ENCODE data around the gene SLC30A9.
A peak's percentile ranks its signal among the peaks of the same experiment; 100 is the strongest.

SLC30A9 gene

DNA sequence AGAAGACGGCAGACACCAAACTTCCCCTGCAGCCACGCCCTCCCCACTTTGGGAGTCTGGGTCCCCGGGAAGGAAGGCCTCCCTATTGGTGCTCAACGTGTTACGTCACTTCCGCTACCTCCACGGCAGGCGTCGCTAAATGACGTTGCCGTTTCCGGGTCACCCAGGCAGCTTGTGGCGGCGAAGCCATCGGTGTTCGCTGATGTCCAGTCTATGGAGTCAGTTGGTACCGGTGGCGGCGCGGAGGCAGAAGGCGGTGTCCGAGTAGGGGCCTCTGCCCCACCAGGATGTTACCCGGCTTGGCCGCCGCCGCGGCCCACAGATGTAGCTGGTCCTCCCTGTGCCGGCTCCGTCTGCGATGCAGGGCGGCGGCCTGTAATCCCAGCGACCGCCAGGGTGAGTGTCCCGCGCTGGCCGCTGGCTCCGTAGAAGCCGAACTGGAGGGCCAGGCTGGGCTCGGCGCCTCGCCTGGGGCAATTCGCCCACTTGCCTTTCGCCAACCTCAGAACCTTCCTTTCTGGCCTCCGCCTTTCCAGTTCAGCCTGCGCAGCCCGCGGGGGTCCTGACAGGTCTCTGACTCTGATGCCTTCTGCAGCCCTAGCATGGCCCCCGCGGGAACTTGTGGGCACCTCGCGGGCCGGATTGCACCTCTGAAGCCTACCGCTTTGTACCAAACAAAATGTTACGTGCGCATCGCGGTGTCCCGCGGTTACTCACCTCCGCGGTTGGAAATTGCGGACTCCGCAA lies at the start of gene SLC30A9:
Gene SLC30A9, plus strand, starts transcription at position 166 of the 747 bp plus-strand sequence. Its CDS starts 122 bp downstream, at position 288.
- peak; percentile 91 for DNase-seq (ENCODE audit: low read depth)

DNA sequence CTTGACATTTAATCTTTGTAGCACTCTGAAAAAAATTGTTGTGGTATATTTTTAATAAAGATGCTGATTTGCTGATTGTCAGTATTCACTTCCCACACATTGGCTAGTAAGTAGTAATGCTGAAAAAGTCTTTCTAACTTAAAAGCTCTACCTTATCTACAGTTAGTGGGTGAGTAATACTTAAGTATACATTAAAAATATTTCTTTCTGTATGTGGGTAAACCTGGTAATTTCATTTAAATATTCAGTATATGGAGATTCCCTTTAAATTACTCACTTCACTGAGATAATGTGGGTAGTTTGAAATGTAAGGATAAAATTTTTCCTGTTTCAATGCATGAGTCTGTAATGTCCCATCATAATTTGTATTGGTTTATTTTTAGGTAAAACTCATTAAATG lies 49.5 kb upstream of the SLC30A9 start:
- DNase-seq (ENCODE audit: low read depth), result no peak

DNA sequence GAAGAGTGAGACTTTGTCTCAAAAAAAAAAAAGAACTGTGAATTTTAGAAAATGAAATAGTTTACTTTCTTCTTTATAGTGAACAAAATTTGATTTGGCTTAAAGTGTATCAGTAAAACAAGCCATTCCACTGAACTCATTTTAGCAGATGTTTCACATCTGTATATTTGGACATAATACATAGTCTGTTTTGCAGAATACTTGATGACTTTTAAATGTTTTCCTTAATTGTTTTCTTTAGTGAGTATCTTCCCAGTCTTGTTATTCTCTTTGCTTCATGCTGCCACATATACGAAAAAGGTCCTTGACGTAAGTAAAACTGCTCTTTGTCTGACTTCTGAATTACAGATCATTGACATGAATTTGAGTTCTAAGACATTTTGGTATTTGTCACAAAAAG lies 46.8 kb upstream of the SLC30A9 start:
- no peak for DNase-seq (ENCODE audit: low read depth)

DNA sequence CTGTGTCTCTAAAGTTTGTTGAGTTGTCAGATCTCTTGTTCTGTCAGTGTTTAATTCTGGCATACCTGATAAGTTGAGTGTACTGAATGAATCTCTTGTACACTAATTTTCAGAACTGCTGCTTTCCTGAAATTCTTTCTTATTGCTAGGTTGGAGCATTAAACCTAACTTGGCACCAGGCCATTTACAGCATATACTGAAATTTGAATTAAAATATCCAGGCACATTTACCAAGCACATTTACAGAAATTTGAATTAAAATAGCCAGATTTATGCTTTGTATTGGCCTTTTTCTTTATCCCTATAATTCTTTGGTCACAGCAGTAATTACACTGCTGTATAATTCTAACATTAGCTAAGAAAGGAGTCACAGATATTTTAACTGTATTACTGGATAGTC lies 46.2 kb upstream of the SLC30A9 start:
- no peak for DNase-seq (ENCODE audit: low read depth)

DNA sequence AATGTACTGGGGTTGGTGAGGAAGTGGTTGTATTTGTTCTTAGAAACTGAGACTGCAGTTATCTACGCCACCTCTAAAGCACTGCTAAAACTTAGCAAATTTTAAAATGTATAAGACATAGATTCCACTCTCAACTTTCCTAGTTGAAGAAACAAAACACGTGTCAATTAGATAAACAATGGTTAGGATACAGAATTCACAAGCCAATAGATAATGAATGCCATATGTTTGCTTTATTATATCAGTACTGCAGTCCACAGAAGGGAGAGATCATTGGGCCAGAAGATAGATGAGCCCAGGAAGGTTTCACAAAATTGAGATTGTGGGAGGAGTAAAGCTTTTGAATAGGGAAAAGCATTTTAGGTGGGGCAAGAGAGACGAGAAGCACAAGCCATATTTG lies 40.8 kb upstream of the SLC30A9 start:
- no peak for DNase-seq (ENCODE audit: low read depth)

DNA sequence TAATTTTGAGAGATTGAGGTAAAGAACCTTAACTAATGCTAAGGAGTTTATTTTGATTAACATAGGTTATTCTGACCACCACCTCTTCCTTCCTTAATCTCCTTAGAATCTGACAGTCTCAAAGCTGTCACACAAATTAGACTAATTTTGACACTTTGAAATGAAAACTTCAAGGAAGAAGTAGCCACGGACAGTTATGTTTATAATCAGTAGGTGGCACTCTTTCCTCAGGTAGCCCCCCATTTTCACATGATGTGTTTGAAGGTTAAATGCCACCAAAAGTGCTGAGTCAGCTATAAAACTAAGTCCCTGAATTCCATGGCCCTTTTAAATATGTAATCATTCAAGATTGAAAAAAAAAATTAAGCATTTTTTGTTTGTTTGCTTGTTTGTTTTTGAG lies 32.7 kb upstream of the SLC30A9 start:
- DNase-seq (ENCODE audit: low read depth), result no peak

DNA sequence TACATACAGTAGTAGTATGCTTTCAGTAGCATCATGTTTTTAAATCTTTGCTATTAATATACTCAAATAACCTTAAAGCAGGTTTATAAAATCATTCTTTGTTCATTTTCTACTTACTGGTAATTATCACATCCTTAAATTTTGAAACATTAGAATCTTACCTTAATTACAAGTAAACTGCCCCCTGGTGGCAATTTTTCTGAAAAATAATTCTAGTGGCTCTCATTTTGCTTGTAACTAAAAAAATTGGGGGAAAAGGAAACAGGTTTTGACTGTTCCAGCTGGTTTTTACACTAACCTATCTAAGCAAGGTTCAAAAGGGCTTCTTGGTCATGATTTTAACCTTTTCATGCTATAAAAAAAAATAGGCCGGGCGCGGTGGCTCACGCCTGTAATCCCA lies 27.2 kb upstream of the SLC30A9 start:
- no peak for DNase-seq (ENCODE audit: low read depth)

DNA sequence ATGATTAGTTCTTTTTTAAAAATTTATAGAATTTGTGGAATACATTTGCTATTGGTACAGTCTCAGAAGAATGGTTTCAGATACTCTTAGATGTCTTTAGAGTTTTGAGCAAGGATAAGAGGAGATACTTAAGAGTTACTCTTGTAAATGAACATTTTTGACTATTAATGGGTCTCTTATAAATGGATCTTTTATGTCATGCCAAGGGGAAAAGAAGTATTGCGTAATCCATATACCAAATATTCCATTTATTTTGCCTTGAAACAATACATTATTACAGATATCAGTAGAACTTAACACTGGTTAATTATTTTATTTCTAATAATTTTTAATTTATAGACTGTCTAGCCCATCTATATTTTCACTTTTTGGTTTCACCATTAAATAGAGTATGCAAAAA lies 25.9 kb upstream of the SLC30A9 start:
- DNase-seq (ENCODE audit: low read depth), result no peak

DNA sequence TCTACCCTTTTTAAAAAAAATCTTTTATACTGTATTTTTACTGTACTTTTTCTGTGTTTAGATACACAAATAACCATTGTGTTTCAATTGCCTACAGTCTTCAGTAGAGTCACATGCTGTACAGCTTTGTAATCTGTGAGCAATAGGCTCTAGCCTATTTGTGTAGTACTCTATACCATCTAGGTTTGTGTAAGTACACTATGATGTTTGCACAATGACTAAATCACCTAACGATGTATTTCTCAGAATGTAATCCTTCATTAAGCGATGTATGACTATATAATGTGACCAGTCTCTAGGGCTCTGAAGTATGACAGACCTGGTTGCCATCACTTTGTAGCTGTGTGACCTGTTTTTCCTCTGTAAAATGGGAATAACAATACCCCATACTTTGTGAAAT lies 22.9 kb upstream of the SLC30A9 start:
- no peak for DNase-seq (ENCODE audit: low read depth)

DNA sequence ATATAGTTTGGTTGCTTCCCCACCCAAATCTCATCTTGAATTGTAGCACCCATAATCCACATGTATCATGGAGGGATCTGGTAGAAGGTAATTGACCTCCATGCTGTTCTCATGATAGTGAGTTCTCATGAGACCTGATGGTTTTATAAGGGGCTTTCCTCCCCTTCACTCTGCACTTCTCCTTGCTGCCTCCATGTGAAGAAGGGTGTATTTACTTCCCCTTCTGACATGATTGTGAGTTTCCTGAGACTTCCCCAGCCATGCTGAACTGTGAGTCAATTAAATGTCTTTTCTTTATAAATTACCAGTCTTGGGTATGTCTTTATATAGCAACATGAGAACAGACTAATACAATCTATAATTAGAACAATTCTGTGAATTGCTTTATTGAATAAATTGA lies 20.7 kb upstream of the SLC30A9 start:
- no peak for DNase-seq (ENCODE audit: low read depth)

DNA sequence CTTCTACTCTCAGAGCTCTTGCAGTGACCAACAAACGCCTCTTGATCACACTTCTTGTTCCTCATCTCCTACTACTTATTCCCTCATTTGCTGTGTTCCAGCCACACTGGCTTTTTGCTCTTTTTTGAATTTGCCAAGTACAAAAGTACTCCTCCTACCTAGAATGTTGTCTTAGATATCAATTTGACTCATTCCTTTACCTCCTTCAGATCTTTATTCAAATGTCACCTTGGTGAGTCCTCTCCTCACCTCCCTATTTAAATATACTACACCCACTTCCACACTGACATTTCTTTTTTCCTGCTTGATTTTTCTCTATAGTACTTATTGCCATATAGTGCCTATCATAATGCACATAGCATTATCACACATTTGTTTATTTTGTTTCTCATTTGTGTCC lies 15.0 kb upstream of the SLC30A9 start:
- DNase-seq (ENCODE audit: low read depth), result no peak

DNA sequence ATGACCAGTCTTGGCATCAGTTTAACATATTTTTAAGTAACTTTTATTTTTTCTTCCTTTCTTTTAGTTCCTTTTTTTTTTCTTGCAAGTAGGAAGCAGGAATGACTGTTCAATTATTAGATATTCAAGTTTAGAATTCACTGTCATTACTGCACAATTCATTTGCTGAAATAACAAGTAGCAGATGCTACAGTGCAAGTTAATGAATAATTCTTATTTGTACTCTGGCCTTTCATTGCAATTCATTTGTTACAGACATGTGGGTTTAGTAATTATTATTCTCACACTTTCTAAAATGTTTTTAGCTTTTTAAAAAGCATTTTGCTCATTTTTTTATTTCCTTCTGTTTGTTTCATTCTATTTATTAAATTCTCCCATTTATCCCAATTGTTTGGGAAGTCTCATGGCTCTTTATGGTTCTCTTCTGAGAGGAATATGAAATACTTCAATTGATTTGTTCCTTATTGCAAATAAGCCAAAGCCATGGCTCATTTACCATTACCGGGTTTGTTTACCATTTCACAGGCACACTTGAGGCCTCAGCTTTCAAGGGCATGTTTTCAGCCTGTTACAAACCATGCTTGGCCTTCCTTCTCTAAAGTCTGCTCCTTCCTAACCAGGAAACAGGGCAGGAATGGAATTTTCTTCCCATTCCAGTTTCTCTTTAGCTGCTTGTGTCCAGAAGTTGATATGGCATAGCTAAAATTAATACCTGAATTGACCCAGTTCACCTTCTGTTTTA lies 13.4 kb upstream of the SLC30A9 start:
- no peak for DNase-seq (ENCODE audit: low read depth)

DNA sequence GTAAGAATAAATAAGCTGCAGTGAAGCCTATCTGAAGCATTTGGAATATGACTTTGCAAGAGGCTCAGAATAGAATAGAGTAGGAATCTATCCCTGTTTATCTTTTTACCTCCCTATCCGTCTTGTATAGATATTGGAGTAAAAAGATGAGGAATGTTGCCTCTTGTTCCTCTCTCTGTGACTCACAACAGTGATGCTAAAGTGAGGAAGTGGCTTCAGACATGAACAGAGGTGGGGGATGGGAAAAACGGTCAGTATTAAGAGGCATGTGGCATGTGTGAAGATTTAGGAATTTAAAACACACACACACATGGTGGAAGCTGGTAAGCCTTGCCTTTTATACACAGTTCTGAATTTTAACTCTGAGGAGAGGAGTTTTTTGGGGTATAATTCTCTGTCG lies 12.6 kb upstream of the SLC30A9 start:
- DNase-seq (ENCODE audit: low read depth), result no peak

DNA sequence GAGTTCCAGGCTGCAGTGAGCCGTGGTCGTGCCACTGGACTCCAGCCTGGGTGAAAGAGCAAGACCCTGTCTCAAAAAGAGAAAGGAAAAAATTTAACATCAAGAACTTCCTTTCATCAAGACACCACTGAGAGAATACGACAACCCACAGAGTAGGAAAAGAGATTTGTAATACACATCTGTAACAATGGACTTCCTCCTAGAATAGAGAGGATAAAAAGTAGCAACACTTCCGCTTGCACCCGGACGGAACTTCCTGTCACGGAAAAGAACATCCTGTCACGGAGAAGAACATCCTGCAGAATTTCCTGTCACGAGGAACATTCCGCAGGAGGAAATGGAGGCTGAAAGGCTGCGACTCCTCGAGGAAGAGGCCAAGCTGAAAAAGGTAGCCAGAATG lies 8.9 kb upstream of the SLC30A9 start, which contains the start of gene DCAF4L1:
Gene DCAF4L1, plus strand, starts transcription at position 301 of the 400 bp plus-strand sequence. Its CDS starts 37 bp downstream, at position 338.
- DNase-seq (ENCODE audit: low read depth), result no peak

DNA sequence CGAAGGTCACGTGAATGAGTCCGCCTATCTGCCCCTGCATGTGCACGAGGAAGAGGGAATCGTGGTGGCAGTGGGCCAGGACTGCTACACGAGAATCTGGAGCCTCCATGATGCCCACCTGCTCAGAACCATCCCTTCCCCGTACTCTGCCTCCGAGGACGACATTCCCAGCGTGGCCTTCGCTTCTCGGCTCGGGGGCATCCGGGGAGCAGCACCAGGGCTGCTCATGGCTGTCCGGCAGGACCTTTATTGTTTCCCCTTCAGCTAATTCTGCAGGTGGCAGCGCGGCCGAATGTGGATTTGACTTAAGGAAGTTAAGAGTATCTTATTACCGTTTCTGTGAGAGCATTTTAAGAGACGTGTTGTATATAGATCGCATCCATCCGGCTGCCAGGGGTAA lies 7.6 kb upstream of the SLC30A9 start:
- no peak for DNase-seq (ENCODE audit: low read depth)

DNA sequence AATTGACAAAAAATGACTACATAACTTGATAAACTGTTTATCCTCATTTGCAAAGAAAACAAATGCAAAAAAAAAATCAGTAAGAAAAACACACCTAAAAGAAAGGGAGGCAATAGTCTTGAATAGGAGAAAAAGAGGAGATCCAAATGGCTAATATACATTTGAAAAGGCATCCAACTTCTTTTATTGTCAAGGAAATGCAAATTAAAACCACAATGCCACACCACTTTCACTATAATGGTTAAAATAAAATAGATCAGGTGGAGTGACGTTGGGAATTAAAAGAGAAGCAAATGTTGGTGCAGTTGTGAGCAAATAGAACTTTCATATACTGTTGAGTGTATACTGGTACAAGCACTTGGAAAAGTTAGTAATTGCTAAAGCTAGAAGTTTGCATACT lies 5.2 kb upstream of the SLC30A9 start:
- DNase-seq (ENCODE audit: low read depth), result no peak

DNA sequence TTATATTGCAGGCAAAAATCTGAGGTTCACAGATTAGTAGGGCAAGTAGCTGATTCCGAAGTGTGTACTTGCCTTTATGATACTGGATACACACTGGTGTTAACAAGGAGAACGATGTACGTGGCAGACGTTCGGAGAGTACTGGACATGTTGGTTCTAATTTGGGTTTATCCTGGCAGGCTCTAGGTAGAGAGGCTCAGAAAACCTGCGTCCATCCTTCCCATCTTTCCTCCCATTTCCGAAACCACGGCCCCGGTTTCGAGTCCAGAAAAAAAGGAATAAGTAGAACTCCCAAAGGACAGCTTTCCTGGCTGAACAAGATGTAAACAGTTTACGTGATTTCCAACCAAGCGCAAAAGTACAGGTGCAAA lies 351 bp upstream of the SLC30A9 start:
- no peak for DNase-seq (ENCODE audit: low read depth)

DNA sequence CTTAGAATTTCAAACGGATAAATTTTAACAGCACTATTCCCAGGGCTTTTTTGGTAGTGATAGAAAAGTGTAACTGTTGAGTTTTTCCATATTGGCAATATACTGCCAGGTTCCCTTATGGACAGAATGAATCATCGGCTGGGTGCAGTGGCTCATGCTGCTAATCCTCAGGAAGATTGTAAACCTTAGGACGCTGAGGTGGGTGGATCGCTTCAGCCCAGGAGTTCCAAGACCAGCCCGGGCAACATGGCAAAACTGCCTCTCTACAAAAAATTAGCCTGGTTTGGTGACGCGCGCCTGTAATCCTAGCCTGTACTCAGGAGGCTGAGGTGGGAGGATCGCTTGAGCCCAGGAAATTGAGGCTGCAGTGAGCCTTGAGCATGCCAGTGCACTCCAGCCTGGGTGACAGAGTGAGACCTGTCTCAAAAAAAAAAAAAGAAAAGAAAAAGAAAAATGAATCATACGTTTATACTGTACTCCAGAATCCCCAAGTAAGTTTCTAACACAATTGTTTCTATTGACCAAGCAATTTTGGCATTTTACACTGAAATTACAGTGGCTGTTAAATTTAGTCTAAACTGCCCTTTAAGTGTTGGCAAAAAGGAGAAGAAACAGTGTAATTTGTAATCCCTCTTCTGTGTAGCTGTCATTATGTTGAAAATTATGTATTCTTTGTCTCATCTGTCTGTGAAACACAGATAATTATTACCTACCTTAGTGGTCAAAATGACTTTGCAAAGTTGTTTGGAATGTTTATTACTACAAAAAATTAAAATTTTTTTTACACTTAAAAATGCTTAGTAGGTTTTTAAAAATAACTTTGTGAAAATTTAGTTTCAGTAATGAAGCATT lies 1.8 kb downstream of the SLC30A9 start:
- DNase-seq (ENCODE audit: low read depth), result no peak

DNA sequence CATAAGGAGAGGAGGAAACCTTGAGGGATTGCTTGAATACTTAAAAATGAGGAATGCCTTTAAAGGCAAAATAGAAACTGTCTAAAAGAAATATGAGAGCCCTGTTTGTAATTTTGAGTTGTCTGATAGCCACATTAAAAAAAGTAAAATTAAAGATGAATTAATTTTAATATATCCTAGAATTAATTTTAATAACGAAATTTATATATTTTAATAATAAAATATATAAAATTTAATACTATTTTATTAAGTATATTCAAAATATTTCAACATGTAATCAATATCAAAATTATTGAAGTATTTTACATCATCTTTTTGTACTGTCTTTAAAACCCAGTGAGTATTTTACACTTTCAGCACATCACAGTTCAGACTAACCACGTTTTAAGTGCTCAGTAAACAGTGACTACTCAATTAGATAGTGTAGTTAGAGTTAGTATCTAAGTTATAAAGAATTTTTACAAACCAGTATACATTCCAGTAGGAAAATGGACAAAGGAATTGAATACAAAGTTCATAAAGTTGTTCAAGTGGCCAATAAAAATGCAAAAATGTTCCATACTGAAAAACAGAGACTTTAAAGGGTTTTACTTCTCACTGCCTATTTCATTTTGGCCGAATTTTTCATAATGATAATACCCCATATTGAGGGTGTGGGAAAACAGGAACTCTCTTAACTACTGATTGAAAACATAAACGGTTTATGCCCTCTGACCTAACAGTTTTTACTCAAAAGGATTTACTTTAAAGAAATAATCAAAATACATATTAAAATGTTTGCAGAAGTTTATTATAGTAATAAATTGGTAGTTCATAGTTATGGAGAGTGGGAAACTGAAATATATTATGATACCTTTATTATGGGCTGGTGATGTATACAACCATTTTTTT lies 2.9 kb downstream of the SLC30A9 start:
- no peak for DNase-seq (ENCODE audit: low read depth)

DNA sequence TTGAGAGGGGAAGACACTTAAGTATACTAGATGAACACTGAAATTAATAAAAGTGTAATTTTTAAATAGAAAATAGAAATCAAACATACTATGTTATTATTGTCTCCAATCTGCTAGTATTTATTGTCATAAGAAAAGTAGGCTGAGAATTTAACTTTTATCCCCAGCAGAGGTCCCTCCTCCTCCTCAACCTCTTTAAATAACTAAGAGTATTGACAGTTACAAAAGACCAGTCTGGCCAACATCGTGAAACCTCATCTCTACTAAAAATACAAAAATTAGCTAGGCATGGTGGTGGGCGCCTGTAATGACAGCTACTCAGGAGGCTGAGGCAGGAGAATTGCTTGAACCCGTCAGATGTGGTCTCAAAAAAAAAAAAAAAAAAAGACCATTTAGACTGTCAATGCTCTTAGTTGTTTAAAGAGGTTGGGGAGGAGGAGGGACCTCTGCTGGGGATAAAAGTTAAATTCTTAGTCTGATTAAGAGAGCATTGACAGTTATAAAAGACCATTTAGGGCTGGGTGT lies 4.2 kb downstream of the SLC30A9 start:
- DNase-seq (ENCODE audit: low read depth), result no peak

DNA sequence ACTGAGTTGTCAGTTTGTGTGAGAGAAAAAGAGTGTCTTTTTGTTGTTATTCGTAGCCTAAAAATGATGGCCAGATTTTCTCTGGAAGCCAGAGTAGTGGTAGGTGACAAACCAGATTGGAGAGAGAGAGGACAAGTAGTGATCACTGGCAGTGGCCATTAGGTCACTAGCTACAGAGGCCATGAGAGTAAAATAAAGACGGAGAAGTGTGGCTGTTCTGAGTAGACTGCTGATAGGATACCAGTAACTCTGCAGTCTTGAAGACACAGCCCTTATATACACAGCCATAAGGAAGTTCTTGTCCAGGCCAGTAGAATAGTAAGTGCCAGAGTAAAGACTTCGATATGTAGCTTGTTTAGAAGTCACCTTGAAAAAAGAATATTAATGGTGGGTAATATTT lies 7.7 kb downstream of the SLC30A9 start:
- DNase-seq (ENCODE audit: low read depth), result no peak

Data from stimulated activated CD4-positive, alpha-beta T cell treated with anti-CD3 and anti-CD28 coated beads, Interleukin-2, amount 100 ng/mL, for 4 hours (primary cell).